Measurements from ENCODE around the gene TAF9. TPM values are rescaled to one million over a fixed set of nuclear protein-coding genes. Genes with fewer than 3 reads are reported as not detected.

TAF9 gene
- total RNA-seq, 1 donor from 2014 or later: 35.8 TPM

GRCh38 chr5:69415584-69415958 lies 46.3 kb upstream of the TAF9 start:
- Histone ChIP-seq H3K4me1 (peaks cover 9% of the 10 kb centered on the region), H3K27ac (peak overlapping the region; percentile 47), H3K36me3 (peaks cover 0 to 18% of the 10 kb centered on the region in 2 donors), H3K4me3 (peak overlapping the region; percentile 47 to 82), H3K9me3 (no peaks in the 10 kb centered on the region), H3K27me3 (no peaks in the 10 kb centered on the region)
- TF ChIP-seq POLR2A (IDR thresholded peaks at IDR 0.05) (no peak), POLR2AphosphoS5 (IDR thresholded peaks at IDR 0.05; ENCODE audit: insufficient read depth in 1 of 2, low read depth in 1 of 2) (no peak), CTCF (IDR thresholded peaks at IDR 0.05) (no peak)
- intact Hi-C loops (cut with DNase I): no loop called here
- no peak for DNase-seq (ENCODE audit: extremely low spot score in 2 of 2)

GRCh38 chr5:69414885-69415583 lies 45.7 kb upstream of the TAF9 start, which contains the start of gene MARVELD2:
TSS of gene MARVELD2 (plus strand) at chr5:69415116. CDS start at chr5:69419386, 4,270 bp downstream.
- Histone ChIP-seq H3K27ac (peak within 1 kb of the TSS; percentile 47), H3K4me1 (peaks cover 9% of the 10 kb centered on the region), H3K9me3 (no peaks in the 10 kb centered on the region), H3K4me3 (peak within 1 kb of the TSS; percentile 47 to 82), H3K36me3 (peaks cover 0 to 18% of the 10 kb centered on the region in 2 donors), H3K27me3 (no peaks in the 10 kb centered on the region)
- no peak for DNase-seq (ENCODE audit: extremely low spot score in 2 of 2)
- intact Hi-C loops (cut with DNase I): no loop called here
- TF ChIP-seq POLR2A (IDR thresholded peaks at IDR 0.05): no peak
- TF ChIP-seq CTCF (IDR thresholded peaks at IDR 0.05): no peak
- TF ChIP-seq POLR2AphosphoS5 (IDR thresholded peaks at IDR 0.05; ENCODE audit: insufficient read depth in 1 of 2, low read depth in 1 of 2): peak; percentile 22 to 23

- Histone ChIP-seq H3K4me1 (no peaks in the 10 kb centered on the region), H3K9me3 (no peaks in the 10 kb centered on the region), H3K27me3 (no peaks in the 10 kb centered on the region), H3K27ac (no peak overlapping the region), H3K36me3 (peaks cover 0 to 21% of the 10 kb centered on the region in 2 donors), H3K4me3 (no peak overlapping the region)
- DNase-seq (ENCODE audit: extremely low spot score in 2 of 2): no peak
- TF ChIP-seq POLR2AphosphoS5 (IDR thresholded peaks at IDR 0.05; ENCODE audit: insufficient read depth in 1 of 2, low read depth in 1 of 2) (no peak), CTCF (IDR thresholded peaks at IDR 0.05) (no peak), POLR2A (IDR thresholded peaks at IDR 0.05) (no peak)
- intact Hi-C loops (cut with DNase I): no loop called here
Measured at GRCh38 chr5:69404659-69405330, 35.5 kb upstream of the TAF9 start.

GRCh38 chr5:69378376-69378775 lies 9.1 kb upstream of the TAF9 start:
- no peaks in the 10 kb centered on the region for H3K9me3 ChIP-seq

More at GRCh38 chr5:69378376-69378775, 9.1 kb upstream of the TAF9 start:
- no peaks in the 10 kb centered on the region for H3K4me1 ChIP-seq
- H3K27me3 ChIP-seq: no peaks in the 10 kb centered on the region
- no peak overlapping the region for H3K27ac ChIP-seq
- no peak for TF ChIP-seq POLR2A (IDR thresholded peaks at IDR 0.05)
- TF ChIP-seq CTCF (IDR thresholded peaks at IDR 0.05): no peak
- TF ChIP-seq POLR2AphosphoS5 (IDR thresholded peaks at IDR 0.05; ENCODE audit: insufficient read depth in 1 of 2, low read depth in 1 of 2): no peak
- intact Hi-C loops (cut with DNase I): no loop called here
- H3K4me3 ChIP-seq: no peak overlapping the region
- DNase-seq (ENCODE audit: extremely low spot score in 2 of 2): no peak
- H3K36me3 ChIP-seq: peaks cover 0 to 28% of the 10 kb centered on the region in 2 donors
